SK-N-MC (cell line): ENCODE results near the gene DIRAS1.

Experiments used
- DNase-seq: peaks from one replicate; pipeline ENCODE4 v3.0.0-alpha.2; 2011; ENCODE audit warnings: low read depth, low spot score
- H3K27ac ChIP-seq: fragments of 200-600 bp; sonication (generic); 2 replicates; pipeline ENCODE4 v1.5.1; 2016; ENCODE audit warnings: mixed run types
- H3K36me3 ChIP-seq: fragments of 200-600 bp; sonication (generic); 2 replicates; pipeline ENCODE4 v1.6.1; 2017; ENCODE audit warnings: antibody characterized with exemption, low read length, mixed read lengths; ENCODE audit not compliant: insufficient read depth
- H3K4me3 ChIP-seq: fragments of 200-600 bp; sonication (generic); 2 replicates; pipeline ENCODE4 v1.5.1; 2016
- H3K9ac ChIP-seq: fragments of 200-600 bp; sonication (generic); 2 replicates; pipeline ENCODE4 v1.8.0; 2017; ENCODE audit warnings: mixed run types, mixed read lengths; ENCODE audit not compliant: insufficient read length
- H3K9me3 ChIP-seq: fragments of 200-600 bp; sonication (generic); 2 replicates; pipeline ENCODE4 v1.6.1; 2017; ENCODE audit warnings: low read depth, mild to moderate bottlenecking, antibody characterized with exemption, low read length, moderate library complexity, mixed read lengths
- EZH2 ChIP-seq: fragments of 200-600 bp; sonication (generic); IDR thresholded peaks from one replicate; pipeline ENCODE4 v1.6.1; 2017; ENCODE audit warnings: antibody characterized with exemption
- FOXP2 ChIP-seq: optimal IDR thresholded peaks from 2 replicates; pipeline ENCODE3; 2011; ENCODE audit warnings: mild to moderate bottlenecking, moderate library complexity; ENCODE audit not compliant: insufficient read depth; ENCODE audit errors: extremely low read length, control extremely low read depth
- POLR2AphosphoS5 ChIP-seq: IDR thresholded peaks from 2 replicates; pipeline ENCODE4 v1.6.1; 2012; ENCODE audit warnings: mild to moderate bottlenecking, low read depth, low read length, borderline replicate concordance

Gene DIRAS1

DNA sequence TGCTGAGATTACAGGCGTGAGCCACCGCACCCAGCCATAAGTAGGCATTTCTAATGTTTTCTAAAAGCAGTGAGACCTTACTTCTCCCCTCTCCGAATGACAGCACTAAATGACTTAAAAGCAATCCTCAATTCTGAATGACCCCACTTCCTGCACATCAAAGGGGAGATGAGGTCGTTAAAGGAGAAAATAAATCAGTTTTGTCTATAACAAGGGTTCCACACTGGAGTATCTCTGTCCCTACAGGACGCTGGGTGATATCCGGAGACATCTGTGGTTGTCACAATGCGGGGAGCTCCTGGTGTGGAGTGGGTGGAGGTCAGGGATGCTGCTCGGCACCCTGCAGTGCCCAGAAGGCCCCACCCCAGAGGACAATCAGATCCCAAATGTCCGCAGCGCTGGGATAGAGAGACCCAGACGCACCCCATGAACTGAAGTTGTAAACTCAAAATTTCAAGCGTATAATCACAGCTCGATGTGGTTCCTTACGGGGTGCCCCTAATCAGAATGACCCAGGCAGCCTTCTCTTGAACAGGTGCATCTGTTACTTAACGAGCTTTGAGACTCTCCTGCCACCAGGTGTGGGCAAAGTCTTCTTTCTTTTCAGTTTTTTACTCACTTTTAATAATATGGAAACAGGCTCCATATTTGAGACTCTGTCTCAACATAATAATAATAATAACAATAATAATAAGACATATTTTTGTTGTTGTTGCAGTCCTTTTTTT is 21.6 kb downstream of the DIRAS1 start:
- Histone ChIP-seq H3K9me3 (no peaks in the 10 kb centered on the region), H3K4me3 (no peak overlapping the region), H3K27ac (no peak overlapping the region), H3K9ac (no peak overlapping the region), H3K36me3 (no peaks in the 10 kb centered on the region)
- DNase-seq: no peak
- TF ChIP-seq POLR2AphosphoS5: no peak
- no peak for TF ChIP-seq FOXP2
- TF ChIP-seq EZH2: no peak

DNA sequence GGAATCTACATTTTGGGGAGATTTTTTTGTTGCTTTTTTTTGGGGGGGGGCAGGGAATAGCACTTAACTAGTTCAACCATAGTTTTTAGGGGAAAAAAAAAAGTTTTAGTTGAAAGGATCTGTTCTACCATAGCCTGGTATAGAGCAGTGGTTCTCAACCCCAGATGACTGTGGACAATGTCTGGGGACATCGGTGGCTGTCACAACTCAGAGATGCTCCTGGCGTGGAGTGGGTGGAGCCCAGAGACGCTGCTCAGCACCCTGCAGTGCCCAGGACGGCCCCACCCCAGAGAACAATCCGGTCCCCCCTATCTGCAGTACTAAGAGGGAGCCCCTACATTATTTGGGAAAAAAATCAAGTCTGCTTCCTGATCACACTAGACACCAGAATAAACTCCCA is 27.0 kb downstream of the DIRAS1 start:
- H3K27ac ChIP-seq: no peak overlapping the region
- DNase-seq: no peak
- H3K4me3 ChIP-seq: no peak overlapping the region
- TF ChIP-seq POLR2AphosphoS5 (no peak), FOXP2 (no peak), EZH2 (no peak)
- H3K36me3 ChIP-seq: no peaks in the 10 kb centered on the region
- no peak overlapping the region for H3K9ac ChIP-seq
- H3K9me3 ChIP-seq: no peaks in the 10 kb centered on the region

DNA sequence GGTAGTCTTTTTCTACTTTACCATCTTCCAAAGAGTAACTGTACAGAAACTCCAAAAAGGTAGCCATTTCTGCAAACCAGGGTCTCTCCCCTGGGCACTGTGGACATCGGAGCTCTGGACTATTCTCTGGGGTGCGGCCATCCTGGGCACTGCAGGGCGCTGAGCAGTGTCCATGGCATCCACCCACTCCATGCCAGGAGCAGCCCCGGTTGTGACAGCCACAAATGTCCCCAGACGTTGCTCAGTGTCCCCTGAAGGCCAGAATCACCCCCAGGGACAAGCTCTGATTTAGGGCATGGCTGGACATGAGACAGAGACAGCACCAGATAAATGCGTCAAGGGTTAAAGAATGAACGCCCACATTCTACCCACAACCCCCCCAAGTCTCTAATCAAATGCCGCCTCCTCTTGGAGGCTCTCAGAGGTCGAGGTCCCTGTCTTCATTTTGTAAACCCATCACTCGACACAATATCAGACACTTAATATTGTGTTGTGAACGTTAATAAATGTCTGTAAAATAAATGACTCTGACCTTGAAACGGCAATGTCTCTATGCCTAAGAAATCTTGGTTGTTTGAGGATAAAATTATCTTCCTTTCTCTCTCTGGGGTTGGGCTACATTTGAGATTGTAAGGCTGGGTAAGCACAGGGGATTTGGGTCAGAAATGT is 27.5 kb downstream of the DIRAS1 start:
- TF ChIP-seq EZH2 (no peak), FOXP2 (no peak), POLR2AphosphoS5 (no peak)
- H3K9me3 ChIP-seq: no peaks in the 10 kb centered on the region
- no peak for DNase-seq
- no peak overlapping the region for H3K4me3 ChIP-seq
- no peak overlapping the region for H3K9ac ChIP-seq
- no peak overlapping the region for H3K27ac ChIP-seq
- H3K36me3 ChIP-seq: no peaks in the 10 kb centered on the region

DNA sequence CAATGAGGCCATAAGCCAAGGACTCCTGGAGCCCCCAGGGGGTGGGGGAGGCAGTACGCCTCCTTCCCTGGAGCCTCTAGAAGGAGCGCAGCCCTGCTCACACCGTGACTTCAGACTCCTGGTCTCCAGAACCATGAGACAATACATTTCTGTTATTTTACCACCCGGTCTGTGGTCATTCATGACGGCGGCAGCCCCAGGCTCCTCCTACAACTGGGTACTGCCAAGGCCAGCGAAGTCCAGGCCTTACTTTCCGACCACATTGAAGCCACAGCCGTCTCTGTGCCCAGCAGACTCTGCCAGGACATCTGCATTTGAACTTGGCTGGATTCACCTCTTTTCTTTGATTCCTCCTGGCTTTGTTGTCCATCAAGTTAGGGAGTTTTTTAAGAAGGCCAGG is 29.2 kb downstream of the DIRAS1 start:
- Histone ChIP-seq H3K4me3 (no peak overlapping the region), H3K9ac (no peak overlapping the region), H3K27ac (no peak overlapping the region), H3K9me3 (no peaks in the 10 kb centered on the region), H3K36me3 (no peaks in the 10 kb centered on the region)
- no peak for TF ChIP-seq POLR2AphosphoS5
- TF ChIP-seq EZH2: no peak
- TF ChIP-seq FOXP2: no peak
- DNase-seq: no peak

DNA sequence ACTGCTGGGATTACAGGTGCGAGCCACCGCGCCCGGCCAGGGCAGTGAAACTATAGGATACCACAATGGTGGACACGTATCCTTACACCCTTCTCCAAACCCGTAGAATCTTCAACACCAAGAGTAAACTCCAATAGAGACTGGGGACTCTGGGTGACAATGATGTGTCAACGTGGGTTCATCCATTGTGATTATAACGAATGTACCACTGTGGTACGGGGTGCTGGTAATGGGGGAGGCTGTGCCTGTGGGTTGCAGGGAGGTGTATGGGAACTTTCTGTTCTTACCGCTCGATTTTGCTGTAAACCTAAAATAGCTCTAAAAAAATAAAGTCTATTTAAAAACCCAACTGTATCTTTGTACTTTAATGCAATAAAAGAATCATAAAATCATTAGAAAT is 30.3 kb downstream of the DIRAS1 start:
- TF ChIP-seq EZH2 (no peak), POLR2AphosphoS5 (no peak), FOXP2 (no peak)
- Histone ChIP-seq H3K36me3 (no peaks in the 10 kb centered on the region), H3K4me3 (no peak overlapping the region), H3K9me3 (no peaks in the 10 kb centered on the region), H3K9ac (no peak overlapping the region), H3K27ac (no peak overlapping the region)
- DNase-seq: no peak

DNA sequence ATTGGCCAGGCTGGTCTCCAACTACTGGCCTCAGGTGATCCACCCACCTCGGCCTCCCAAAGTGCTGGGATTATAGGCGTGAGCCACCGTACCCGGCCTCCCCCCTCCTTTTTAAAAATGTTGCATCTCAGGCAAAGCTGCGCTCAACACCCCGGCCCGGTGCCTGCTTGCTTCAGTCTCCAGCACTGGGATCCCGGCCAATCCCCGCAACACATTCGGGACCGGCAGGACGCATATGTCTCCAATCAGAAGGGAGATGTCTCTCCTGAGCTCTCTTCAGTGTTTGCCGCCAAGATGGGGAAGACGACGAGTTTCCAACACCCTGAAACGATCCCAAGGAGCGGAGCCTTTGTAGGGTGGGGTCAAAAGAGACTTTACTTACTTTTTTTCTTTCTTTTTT is 34.8 kb downstream of the DIRAS1 start:
- no peaks in the 10 kb centered on the region for H3K9me3 ChIP-seq
- no peak for DNase-seq
- no peaks in the 10 kb centered on the region for H3K36me3 ChIP-seq
- no peak for TF ChIP-seq EZH2
- no peak for TF ChIP-seq FOXP2
- TF ChIP-seq POLR2AphosphoS5: no peak
- H3K9ac ChIP-seq: no peak overlapping the region
- H3K4me3 ChIP-seq: no peak overlapping the region
- H3K27ac ChIP-seq: no peak overlapping the region

DNA sequence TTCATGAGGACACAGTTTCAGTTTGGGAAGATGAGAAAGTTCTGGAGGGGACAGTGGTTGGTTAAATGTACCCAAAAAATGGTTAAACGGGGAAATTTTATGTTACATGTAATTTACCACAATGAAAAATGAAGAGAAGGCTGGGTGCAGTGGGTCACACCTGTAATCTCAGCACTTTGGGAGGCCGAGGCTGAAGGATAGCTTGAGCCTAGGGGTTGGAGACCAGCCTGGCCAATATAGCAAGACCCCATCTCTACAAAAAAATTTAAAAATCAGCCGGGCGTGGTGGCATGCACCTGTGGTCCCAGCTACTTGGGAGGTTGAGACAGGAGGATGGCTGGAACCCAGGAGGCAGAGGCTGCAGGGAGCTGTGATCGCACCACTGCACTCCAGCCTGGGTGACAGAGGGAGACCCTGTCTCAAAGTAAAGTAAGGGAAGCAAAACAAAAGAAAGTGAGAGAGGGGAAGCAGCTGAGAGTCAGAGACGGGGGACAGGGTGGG is 35.9 kb downstream of the DIRAS1 start:
- H3K9ac ChIP-seq: no peak overlapping the region
- TF ChIP-seq POLR2AphosphoS5: no peak
- TF ChIP-seq EZH2: no peak
- no peak overlapping the region for H3K27ac ChIP-seq
- no peaks in the 10 kb centered on the region for H3K36me3 ChIP-seq
- no peak overlapping the region for H3K4me3 ChIP-seq
- no peaks in the 10 kb centered on the region for H3K9me3 ChIP-seq
- DNase-seq: no peak

DNA sequence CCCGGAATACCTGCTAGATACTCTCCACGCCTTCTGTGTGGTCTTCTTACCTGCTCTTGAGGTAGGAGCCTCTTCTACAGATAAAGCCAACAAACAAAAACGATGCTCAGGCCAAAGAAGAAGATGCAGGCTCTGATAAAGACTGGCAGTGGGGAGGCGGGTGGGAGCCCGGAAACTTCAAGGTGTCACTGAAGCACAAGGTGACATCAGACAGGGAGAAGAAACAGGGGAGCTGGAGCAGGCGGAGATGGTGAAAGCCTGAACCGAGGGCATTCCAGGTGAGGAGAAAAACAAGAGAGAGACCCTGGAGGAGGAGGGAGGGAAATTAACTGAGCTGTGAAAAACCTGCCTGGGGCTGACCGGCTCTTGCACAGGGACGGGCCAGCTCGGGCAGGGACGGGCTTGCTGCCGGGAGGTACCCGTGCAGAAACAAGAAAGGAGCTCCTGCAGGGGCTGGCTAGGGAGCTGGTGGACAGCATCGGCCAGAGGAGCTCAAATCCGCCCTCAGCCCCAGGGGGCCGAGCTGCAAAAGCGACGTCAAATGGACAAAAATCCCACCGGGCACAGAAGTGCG is 37.7 kb downstream of the DIRAS1 start:
- no peaks in the 10 kb centered on the region for H3K36me3 ChIP-seq
- H3K27ac ChIP-seq: no peak overlapping the region
- no peak for DNase-seq
- no peaks in the 10 kb centered on the region for H3K9me3 ChIP-seq
- H3K9ac ChIP-seq: no peak overlapping the region
- H3K4me3 ChIP-seq: no peak overlapping the region
- TF ChIP-seq POLR2AphosphoS5 (no peak), FOXP2 (no peak), EZH2 (no peak)
